ENCODE data around the gene ZNF624. TPM values are rescaled to one million over a fixed set of nuclear protein-coding genes. Genes with fewer than 3 reads are reported as not detected.

Gene ZNF624
- total and polyA plus RNA-seq, 10 donors: 1.3 to 19.8 (median 8.6) TPM

DNA sequence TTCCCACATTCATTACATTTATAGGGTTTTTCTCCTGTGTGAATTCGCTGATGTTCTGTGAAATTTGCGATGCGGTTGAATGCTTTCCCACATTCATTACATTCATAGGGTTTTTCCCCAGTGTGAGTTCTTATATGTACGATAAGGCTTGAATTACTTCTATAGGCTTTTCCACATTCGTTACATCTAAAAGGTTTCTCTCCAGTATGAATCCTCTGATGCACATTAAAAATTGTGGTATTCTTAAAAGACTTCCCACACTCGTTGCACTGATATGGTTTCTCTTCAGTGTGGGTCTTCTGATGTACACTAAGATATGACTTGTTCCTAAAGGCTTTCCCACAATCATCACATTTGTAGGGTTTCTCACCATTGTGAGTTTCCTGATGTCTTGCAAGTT is 30.4 kb downstream of the ZNF624 start:
- Histone ChIP-seq H3K27ac (no peak overlapping the region), H3K9me3 (peaks cover 35 to 100% (median 100%) of the 10 kb centered on the region in 8 donors), H3K27me3 (replicated peaks in 1 of 7) (no peaks in the 10 kb centered on the region), H3K4me1 (no peaks in the 10 kb centered on the region), H3K4me3 (no peak overlapping the region), H3K36me3 (peaks cover 10 to 78% (median 53%) of the 10 kb centered on the region in 6 donors)
- whole genome bisulfite sequencing, 5 donors: 92 to 98% (median 96%) methylated on average over 6 of the region's 6 CpGs
- no peak for DNase-seq
- intact Hi-C loops (cut with DNase I; ENCODE audit: low total_unique reads): no loop called here
- TF ChIP-seq POLR2AphosphoS5 (IDR thresholded peaks at IDR 0.05): no peak
- TF ChIP-seq, protein P1, sequence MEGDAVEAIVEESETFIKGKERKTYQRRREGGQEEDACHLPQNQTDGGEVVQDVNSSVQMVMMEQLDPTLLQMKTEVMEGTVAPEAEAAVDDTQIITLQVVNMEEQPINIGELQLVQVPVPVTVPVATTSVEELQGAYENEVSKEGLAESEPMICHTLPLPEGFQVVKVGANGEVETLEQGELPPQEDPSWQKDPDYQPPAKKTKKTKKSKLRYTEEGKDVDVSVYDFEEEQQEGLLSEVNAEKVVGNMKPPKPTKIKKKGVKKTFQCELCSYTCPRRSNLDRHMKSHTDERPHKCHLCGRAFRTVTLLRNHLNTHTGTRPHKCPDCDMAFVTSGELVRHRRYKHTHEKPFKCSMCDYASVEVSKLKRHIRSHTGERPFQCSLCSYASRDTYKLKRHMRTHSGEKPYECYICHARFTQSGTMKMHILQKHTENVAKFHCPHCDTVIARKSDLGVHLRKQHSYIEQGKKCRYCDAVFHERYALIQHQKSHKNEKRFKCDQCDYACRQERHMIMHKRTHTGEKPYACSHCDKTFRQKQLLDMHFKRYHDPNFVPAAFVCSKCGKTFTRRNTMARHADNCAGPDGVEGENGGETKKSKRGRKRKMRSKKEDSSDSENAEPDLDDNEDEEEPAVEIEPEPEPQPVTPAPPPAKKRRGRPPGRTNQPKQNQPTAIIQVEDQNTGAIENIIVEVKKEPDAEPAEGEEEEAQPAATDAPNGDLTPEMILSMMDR (IDR thresholded peaks at IDR 0.05 in 8 of 11, conservative IDR thresholded peaks at IDR 0.05 in 3 of 11): no peak
- TF ChIP-seq POLR2A (IDR thresholded peaks at IDR 0.05): no peak

DNA sequence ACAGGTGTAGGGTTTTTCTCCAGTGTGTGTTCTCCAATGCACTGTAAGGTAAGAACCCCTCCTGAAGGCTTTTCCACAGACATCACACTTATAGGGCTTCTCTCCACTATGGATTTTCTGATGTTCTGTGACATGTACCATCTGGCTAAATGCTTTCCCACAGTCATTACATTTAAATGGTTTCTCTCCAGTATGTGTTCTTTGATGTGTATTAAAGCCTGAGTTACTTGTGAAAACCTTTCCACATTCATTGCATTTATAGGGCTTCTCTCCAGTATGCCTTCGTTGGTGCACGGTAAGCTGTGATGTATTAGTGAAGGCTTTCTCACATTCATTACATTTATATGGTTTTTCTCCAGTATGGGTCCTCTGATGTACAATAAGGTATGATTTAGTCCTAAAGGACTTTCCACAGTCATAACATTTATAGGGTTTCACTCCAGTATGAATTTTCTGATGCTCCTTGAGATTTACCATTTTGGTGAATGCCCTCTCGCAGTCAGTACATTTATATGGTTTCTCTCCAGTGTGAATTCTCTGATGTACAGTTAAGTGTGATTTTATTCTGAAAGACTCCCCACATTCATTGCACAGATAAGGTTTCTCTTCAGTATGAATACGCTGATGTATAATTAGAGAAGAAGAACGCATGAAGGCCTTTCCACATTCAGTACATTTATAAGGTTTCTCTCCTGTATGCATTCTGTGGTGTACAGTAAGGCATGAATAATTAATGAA is 30.9 kb downstream of the ZNF624 start:
- Histone ChIP-seq H3K27ac (no peak overlapping the region), H3K4me1 (no peaks in the 10 kb centered on the region), H3K4me3 (no peak overlapping the region), H3K9me3 (peaks cover 36 to 100% (median 100%) of the 10 kb centered on the region in 8 donors), H3K27me3 (replicated peaks in 1 of 7) (no peaks in the 10 kb centered on the region), H3K36me3 (peaks cover 10 to 72% (median 49%) of the 10 kb centered on the region in 6 donors)
- intact Hi-C loops (cut with DNase I; ENCODE audit: low total_unique reads): no loop called here
- whole genome bisulfite sequencing, 5 donors: 95 to 98% (median 97%) methylated on average over 5 of the region's 5 CpGs
- no peak for DNase-seq
- TF ChIP-seq POLR2A (IDR thresholded peaks at IDR 0.05) (no peak), POLR2AphosphoS5 (IDR thresholded peaks at IDR 0.05) (no peak)
- TF ChIP-seq, protein P1 (IDR thresholded peaks at IDR 0.05 in 8 of 11, conservative IDR thresholded peaks at IDR 0.05 in 3 of 11): no peak

DNA sequence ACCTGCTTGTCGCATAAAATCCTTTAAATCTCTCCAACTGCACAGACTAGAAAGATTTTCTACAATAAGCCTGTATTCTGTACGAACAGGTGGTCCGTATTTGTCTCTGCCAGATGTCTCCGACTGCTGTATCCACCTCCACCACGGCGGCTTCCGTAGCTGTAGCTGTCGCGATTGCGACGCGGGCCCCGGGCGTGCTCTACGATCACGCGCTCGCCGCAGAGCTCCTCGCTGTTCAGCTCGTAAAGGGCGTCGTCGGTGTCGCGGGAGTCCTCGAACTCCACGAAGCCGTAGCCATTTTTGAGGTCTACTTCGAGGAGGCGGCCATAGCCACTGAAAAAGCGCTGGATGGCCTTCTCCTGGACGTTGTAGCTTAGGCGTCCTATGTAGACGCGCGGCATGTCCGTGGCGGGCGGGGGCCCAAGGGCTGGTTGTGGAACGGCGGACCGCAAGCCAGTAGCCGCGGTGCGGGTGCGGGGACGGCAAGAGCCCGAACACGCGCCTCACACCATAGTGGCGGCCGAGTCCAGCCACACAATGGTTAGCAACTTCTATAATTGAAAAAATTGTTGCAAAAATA is 36.1 kb downstream of the ZNF624 start:
- Histone ChIP-seq H3K4me3 (no peak overlapping the region), H3K36me3 (peaks cover 0 to 20% (median 5%) of the 10 kb centered on the region in 6 donors), H3K27me3 (replicated peaks in 1 of 7) (no peaks in the 10 kb centered on the region), H3K9me3 (peaks cover 19 to 99% (median 88%) of the 10 kb centered on the region in 8 donors), H3K27ac (no peak overlapping the region), H3K4me1 (no peaks in the 10 kb centered on the region)
- TF ChIP-seq POLR2AphosphoS5 (IDR thresholded peaks at IDR 0.05): peak in 1 of 3 donors; percentile 21
- TF ChIP-seq POLR2A (IDR thresholded peaks at IDR 0.05): no peak
- 95 to 96% (median 95%) methylated on average over 53 of the region's 53 CpGs for WGBS, 5 donors
- DNase-seq: peak; percentile 58
- intact Hi-C loops (cut with DNase I; ENCODE audit: low total_unique reads): no loop called here

DNA sequence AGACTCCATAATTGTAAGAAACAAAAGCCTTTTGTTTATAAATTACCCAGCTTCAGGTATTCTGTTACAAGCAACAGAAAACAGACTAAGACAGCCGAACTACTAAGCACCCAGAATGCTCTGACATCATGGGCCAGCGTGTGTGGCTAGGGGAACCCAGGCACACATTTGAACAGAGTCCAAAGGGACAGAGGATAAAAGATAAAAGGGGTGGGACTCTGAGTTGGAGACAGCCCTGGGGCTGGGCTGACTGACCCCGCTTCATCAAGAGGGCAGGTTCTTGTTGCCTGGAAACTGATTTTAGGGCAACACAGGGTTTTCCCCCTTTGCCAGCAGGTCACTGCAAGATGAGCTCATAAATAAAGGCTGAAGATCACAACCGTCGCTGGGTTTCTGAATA is 54.1 kb downstream of the ZNF624 start:
- intact Hi-C loops (cut with DNase I; ENCODE audit: low total_unique reads): loop anchor here (10.0 kb wide), 1 partner anchor 245 kb away; the partner anchor contains the start of gene CENPV
- Histone ChIP-seq H3K4me3 (no peak overlapping the region), H3K4me1 (no peaks in the 10 kb centered on the region), H3K36me3 (no peaks in the 10 kb centered on the region), H3K9me3 (peaks cover 0 to 37% (median 6%) of the 10 kb centered on the region in 8 donors), H3K27me3 (replicated peaks in 1 of 7) (no peaks in the 10 kb centered on the region), H3K27ac (no peak overlapping the region)
- no peak for TF ChIP-seq POLR2AphosphoS5 (IDR thresholded peaks at IDR 0.05)
- TF ChIP-seq POLR2A (IDR thresholded peaks at IDR 0.05): no peak
- TF ChIP-seq, protein P1 (IDR thresholded peaks at IDR 0.05 in 8 of 11, conservative IDR thresholded peaks at IDR 0.05 in 3 of 11): no peak
- DNase-seq: no peak
- WGBS, 5 donors: 77 to 84% (median 79%) methylated on average over 5 of the region's 5 CpGs

Data from spleen (tissue), 11 donors.